GM19099 (cell line): Measurements from ENCODE around the gene F12.

ENCODE experiments used
- POLR2A ChIP-seq: IDR thresholded peaks from 3 replicates; pipeline ENCODE4 v1.6.1; 2011; ENCODE audit warnings: low read depth; ENCODE audit not compliant: insufficient read length; ENCODE audit errors: extremely low read depth

F12 gene

DNA sequence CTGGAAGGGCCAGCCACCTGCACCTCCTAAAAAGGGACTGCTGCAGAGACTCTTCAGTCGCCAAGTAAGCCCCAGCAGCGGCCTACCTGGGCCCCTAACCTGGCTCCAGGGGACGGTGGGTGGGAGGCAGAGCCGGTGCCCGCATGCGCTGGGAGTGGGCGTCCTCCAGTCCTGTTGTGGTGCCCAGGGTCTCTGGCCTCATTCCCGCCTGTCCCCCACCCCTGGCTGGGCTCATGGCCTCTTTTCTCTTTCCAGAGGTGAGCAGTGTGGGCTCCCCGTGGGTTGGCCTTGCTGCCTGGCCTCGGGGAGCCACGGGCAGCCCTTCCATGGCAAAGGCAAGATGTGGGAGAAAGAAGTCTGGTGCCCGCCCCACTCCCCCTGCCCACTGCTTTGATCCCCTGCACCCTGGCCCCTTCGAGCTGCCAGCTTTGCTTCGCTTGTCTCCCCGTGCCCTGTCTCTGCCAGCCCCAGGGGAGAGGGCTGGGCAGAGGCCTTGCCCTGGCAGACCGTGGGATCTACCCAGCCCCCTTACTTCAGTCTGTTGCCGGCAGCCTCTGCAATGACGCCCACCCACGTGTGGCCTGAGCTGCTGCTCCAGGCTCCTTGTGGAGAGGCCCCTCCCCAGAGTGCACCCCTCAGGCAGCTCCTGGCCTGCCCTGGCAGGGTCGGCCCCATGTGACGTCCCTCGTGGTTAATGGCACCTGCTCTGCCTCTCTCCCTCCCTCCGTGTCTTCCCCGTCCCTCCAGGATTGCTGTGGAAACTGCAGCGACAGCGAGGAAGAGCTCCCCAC, 31.8 kb upstream of the F12 start:
- peak; percentile 19 for TF ChIP-seq POLR2A

- TF ChIP-seq POLR2A = no peak
These were observed 31.0 kb upstream of the F12 start for GRCh38 chr5:177440211-177440989.

DNA sequence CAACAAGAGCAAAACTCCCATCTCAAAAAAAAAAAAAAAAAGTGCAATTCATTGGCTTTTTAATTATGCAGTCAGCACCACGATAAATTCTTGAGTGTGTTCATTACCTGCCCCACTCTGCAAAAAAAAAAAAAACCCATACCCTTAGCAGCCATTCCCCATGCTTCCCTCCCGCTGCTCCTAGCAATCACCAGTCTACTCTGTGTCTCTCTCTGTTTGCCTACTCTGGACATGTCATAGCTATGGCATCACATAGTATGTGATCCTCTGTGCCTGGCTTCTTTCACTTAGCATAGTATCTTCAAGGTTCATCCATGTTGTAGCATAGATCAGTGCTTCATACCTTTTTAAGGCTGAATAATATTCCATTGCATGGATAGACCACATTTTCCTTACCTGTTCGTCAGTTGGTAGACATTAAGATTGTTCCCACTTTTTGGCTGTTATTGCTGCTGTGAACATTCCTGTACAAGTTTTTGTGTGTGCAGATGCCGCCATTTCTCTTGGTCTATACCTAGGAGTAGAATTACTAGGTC, 30.2 kb upstream of the F12 start:
- no peak for TF ChIP-seq POLR2A

DNA sequence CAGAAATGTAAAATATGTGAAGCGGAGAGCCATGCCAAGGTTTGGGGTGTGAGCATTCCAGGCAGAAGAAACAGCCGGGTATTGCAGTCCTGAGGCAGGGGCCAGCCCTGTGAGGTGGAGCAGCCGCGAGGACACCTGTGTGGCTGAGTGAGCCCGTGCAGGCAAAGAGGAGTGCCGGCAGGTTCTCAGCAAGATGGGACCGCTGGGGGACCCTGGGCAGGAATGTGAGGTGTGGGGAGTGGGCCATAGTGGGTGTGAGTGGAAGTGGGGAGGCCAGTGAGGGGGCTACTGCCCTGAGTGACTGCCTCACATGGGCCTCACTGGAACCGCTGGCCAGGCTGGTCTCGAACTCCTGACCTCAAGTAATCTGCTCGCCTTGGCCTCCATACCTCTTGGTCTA, 29.1 kb upstream of the F12 start:
- no peak for TF ChIP-seq POLR2A

GRCh38 chr5:177437623-177438022, 28.3 kb upstream of the F12 start:
- TF ChIP-seq POLR2A = no peak

- no peak for TF ChIP-seq POLR2A
These were observed 26.6 kb upstream of the F12 start for GRCh38 chr5:177435847-177436536.

GRCh38 chr5:177434942-177435738, 25.8 kb upstream of the F12 start:
- no peak for TF ChIP-seq POLR2A

DNA sequence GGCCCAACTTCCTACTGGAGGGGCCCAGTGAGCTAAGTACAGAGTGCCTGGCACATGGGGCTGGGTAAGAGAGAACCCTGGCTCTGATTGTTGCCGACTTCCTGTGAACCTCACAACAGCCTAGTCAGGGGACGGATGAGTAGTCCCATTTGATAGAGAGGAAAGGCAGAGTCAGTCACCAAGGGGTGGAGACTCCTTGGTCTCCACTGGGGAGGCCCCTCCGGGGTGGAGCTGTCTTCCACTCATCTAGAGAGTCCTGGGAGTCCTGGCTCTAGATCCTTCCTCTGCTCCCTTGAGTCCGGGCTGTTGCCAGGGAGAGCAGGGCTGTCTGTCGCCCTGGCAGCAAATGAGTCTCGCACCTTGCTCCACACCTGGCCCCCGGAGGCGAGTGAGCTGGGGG, 25.1 kb upstream of the F12 start:
- no peak for TF ChIP-seq POLR2A

GRCh38 chr5:177433658-177434217, 24.4 kb upstream of the F12 start:
- no peak for TF ChIP-seq POLR2A

DNA sequence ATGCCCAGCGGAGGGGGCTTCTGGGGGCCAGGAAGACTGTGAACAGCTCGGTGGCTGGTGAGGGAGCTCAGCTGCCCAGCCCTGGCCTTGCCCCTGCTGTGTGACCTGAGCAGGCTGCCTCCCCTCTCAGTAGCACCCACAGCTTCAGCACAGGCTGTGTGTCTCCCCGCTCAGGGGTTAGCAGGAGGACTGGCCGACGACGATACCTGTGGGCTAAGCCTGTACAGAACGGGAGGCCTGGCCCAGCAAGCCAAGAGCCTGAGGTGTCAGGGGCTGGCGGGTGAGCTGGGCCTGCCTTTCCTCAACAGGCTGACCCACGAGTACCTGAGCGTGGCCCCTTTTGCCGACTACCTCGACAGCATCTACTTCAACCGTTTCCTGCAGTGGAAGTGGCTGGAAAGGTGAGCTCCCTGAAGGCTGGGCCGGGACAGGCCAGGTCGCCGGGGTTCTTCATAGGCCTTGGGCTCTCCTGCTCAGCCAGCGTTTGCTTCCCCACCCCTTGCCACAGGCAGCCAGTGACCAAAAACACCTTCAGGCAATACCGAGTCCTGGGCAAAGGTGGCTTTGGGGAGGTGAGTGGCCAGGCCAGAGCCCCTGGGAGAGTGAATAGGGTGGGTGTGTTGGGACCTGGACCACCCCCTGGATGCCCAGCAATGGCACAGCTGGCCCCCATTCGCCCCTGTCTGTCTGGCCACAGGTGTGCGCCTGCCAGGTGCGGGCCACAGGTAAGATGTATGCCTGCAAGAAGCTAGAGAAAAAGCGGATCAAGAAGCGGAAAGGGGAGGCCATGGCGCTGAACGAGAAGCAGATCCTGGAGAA, 23.7 kb upstream of the F12 start:
- TF ChIP-seq POLR2A = no peak

GRCh38 chr5:177432143-177432838, 22.9 kb upstream of the F12 start:
- no peak for TF ChIP-seq POLR2A

DNA sequence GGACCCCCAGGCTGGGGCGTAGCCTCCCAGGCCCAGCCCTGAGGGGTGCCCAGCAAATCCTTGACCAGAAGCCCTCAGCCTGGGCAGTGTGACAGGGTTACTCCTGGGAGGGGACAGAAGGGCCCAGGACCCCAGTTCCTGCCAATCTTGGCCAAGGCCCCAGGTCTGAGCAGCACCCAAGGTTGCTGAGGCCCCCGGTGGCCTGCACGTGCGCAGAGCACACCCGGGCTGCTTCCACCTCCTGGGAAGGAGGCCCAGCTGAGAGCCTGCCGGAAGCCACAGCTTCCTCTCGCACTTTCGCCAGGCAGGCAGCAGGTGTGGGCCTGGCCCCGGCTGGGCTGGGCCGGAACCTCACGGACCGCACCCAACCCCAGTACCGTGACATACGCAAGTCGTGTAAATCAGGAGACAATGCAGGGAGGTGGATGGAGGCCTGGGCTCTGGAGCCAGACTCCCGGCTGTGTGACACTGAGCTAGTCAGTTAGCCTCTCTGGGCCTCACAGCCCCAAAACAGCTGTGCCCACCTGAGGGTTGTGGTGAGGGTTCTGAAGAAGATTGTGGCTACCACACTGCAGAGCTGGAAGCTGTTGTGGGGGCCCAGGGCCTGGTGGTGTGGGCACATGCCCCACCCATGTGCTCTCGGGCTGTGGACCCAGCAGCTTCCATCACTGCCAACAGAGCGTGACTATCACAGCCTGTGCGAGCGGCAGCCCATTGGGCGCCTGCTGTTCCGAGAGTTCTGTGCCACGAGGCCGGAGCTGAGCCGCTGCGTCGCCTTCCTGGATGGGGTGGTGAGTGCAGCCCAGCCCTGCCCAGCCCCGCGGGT, 22.2 kb upstream of the F12 start:
- peak; percentile 49 for TF ChIP-seq POLR2A
